HG03439 (cell line): ENCODE results near the gene NHLH2.

Source experiments
- ATAC-seq: cut with Tn5 transposase; IDR thresholded peaks from one replicate; pipeline ENCODE4 v1.9.1; 2021; ENCODE audit warnings: mild to moderate bottlenecking, moderate library complexity; ENCODE audit not compliant: unreplicated experiment

The NHLH2 gene

GRCh38 chr1:115838431-115839028 is 2.4 kb downstream of the NHLH2 start:
- ATAC-seq = no peak

DNA sequence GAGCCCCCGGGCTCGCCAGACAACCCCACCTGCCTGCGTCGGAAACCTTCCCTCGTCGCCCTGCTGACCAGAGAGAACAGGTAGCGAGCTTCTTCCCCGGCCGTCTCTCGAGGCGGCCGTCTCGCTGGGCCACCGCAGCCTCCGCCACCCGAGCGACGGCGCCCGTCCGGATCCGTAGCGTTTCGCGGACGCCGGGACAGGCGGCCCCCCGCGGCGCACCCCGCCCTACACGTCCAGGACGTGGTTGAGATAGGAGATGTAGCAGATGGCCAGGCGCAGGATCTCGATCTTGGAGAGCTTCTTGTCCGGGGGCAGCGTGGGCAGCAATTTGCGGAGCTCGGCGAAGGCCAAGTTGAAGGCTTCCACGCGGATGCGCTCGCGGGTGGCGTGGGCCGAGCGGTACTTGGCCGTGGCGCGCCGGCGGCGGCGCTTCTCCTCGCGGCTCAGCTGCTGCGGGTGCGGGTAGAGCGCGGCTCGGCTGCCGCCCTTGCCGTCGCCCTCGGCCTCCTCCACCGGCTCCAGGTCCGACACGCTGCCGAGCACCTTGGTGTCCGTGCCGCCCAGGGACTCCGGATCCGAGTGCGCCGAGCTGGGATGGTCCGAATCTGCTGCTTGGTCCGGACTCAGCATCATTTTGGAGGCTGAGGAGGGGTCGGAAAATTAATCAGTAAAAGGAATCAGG is 3.0 kb downstream of the NHLH2 start:
- no peak for ATAC-seq

DNA sequence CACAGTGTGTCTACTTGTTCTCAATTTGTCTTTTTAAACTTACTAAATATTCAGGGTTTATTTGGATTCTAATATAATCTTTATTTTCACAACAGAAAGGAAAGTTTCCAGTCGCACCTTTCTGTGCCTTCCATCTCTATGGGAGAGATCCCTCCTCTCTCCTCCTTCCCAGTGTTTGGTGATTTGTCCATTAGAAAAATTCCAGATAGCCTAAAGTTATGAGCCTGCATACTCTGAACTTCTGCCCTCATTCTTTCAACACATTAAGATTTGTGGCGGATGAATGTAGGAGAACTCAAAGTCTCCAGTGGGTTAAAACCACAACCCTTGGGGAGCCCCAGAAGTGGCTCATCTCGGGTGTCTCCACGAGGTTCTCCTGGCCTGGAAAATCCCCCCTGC is 3.6 kb downstream of the NHLH2 start:
- ATAC-seq = no peak

- no peak for ATAC-seq
Measured at GRCh38 chr1:115833856-115834255, 7.1 kb downstream of the NHLH2 start.

- no peak for ATAC-seq
Measured at GRCh38 chr1:115832651-115833050, 8.3 kb downstream of the NHLH2 start.

GRCh38 chr1:115830963-115831362 is 10.0 kb downstream of the NHLH2 start:
- no peak for ATAC-seq

DNA sequence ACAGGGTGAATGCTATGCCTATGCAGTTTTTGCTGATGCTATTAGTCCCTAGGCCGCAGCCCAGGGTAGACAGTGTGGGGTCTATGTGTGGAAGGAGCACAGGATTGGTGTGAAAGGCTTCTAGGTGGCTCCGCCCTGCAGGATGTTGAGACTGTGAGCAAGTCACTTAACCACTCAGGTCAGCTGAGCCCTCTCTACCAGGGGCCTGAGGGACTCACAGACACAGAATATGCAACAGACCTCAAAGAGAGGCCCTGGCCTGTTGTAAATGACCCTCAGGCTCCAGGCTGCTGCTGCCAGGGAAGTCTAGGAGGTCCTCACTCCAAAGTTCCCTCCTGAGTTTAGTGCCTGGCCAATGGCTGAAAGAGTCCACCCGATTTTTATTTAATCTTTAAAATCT is 11.0 kb downstream of the NHLH2 start:
- no peak for ATAC-seq

DNA sequence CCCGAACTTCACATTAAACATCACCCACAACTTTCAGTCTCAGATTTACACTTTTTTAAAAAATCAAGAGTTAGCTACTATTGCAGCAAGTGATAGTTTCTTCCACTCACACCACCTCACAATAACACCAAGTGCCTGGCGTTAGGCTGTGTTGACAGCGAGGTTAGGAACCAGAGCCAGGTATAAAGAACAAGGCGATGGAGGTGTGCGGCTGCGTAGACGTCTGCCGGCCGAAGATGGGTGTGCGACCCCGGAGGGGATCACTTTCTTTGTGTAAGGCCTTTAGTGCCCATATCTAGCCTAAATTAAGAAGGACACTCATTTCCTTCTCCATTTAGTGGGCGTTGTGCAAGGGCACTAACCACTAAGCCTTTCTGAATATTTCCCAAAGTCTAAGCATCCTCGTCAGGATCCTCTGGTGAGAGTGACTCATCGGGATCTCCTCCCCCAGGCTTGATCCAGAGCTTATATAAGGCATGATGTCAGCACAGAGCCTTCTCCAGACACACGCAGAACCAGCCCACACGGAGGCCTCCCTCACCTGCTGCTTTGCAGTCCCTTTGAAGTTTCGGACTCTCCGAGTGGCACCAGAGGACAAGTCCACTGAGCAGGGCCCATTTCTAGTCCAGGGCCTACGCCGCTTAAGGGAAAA is 11.8 kb downstream of the NHLH2 start:
- no peak for ATAC-seq

DNA sequence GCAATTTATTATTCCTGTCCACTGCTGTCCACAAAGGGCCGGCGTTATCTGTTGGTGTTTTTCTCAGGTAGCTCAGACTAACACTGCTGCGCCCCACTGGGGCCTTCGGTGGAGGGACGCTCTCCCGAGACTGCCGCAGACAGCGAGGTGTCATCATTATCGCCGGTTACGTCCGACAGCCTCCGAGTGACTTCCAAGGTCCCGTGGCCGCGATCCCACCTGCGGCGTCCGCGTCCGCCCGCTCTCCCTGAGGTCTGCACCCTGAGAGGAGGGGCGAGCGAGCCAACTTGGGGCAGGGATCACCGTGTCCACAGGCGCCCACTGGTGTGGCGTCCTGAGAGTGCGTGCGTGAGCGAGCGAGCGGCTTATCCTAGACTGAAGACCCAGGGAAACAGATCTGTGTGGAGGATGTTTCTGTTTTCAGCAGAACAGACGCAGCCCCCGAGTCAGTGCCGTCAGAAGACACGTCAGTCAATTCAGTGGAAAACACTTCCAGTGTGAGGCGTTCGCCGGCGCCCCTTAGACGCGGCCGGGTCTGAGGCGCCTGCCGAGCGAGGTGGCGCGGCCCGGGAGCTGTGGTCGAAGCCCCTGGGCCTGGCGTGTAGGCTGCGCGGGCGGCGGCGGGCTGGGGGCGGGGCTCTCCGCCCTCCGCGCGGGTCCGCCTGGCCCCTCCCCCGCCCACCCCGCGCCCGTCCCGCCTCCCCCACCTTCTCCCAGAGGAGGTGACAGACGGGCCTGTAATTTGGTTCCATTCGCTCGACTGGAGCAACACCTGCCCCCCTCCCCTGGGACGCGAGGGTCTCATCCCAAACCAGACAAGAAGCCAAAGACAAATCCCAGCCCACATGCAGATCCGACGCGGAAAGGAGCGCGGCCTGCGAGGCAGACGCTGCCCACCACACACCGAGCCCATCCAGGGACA is 12.6 kb downstream of the NHLH2 start:
- ATAC-seq = no peak

DNA sequence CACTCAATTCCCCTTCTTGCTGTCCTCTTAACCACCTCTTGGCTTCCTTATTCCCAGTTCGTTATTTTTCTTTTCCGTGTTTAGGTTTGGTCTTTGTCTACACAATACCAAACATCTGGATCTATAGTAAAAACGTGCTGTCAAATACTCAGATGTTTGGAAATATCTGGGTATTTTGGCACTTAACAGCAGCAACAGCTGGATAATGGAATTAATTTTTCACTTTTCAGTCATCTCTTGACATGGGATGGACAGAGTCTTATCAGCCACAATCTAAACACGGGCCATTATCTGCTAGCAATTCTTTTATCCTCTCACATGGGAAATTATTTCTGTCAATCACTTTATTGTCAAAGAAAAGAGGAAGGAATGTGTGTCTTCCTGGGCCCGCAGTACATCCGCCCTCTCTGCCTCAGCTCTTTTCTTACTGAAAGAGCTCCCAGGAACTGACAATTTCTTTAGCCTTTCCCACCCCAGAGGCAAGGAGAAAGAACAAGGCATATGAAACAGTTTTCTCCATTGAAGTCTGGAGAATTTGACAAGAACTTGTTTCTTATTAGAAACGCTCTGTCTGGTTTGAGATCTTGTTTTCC is 13.4 kb downstream of the NHLH2 start:
- no peak for ATAC-seq

DNA sequence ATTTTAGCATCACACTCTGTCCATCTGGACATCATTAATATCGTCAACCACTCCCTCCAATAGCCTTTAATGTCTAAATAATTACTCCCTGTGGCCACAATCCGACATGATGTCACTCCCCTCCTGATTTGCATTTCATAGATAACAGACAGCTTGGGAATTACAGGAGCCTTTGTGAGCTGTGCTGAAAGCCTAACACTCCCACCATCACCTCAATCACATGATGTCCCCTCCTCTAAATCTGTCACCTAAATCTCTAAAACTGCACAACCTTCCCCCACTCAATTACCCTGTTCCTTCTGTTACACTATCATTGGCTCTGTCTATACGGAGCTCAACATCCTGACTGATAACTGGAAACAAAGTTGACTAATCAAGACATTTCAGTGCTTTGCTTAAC is 14.3 kb downstream of the NHLH2 start:
- no peak for ATAC-seq

DNA sequence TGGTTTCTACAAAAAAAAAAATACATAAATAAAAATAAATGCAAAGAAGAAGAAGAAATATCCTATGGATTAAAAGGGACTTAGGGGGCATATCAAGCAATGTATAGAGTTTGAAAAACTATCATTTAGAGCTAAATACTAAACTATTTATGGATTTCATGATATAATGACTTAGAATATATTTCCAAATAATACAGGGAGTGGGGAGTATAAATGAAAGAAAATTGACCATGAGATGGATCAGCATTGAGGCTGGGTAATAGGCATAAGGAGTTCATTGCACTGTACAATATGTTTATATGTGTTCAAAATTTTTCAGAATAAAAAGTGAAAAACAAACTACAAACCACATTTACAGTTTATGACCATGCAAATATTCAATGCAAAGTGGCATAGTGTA is 18.8 kb downstream of the NHLH2 start:
- no peak for ATAC-seq

DNA sequence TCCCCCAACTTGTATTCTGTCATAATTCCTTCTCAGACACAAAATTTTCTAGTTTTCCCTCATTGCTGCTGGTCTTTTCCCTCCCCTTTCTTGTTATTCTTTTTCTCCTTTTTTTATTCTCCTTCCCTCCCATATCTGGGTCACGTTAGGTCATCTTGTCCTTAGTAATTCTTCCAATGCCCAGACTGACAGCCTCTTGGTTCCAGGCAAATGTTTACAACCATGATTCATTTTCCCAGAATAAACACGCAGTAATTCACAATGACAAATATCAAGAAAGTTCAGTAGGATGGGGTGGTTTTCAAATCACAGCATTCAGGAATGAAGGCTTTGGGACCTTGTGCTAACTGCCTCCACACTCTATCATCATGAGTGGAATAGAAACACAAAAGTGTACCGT is 25.2 kb downstream of the NHLH2 start:
- no peak for ATAC-seq

DNA sequence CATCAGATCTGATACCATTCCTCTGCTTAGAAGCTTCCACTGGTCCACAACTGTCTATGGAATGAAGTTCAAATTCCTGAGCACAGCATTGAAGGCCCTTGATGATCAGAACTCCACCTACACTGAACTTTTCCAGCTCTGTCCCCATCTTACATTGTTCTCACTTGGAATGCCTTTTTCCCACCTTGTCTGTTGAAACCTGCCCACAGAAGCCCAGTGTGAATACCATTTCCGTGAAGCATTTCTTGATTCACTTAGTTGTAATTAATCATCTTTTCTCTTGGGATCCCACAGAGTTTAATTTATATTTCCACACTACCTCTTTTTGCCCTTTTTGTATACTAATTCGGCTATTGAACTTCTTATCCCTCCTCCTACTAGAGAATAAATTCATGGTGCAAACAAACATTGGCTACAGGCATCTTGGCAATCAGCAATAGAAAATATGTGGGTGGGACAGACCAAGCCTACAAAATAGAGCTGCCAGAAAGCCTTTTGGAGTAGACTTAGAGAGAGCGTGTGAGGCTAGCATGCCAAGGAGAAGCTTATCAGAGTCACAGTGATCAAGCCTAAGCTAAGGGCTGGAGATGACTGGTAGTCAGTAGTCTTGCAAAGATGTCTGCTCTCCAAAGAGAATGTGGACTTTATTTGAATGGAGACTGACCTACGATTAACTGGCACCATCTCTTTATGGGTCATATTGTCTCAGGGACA is 26.1 kb downstream of the NHLH2 start:
- ATAC-seq = no peak

DNA sequence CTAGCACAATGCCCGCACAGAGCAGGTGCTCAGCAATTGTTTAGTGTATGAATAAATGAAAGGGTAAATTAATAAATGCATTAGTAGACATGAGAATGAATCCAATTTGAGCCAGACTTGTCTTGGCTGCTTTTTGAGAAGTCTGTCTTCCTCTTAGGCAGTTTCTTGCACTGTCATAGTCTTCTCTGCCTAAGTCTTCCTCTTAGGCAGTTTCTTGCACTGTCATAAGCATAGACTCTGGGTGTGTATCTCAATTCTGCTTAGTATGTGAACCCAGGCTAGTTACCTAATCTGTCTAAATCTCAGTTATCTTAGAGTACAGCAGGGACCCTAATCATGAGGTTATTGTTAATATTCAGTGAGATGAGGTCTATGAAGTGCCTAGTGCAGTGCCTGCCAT is 27.2 kb downstream of the NHLH2 start:
- ATAC-seq = no peak

DNA sequence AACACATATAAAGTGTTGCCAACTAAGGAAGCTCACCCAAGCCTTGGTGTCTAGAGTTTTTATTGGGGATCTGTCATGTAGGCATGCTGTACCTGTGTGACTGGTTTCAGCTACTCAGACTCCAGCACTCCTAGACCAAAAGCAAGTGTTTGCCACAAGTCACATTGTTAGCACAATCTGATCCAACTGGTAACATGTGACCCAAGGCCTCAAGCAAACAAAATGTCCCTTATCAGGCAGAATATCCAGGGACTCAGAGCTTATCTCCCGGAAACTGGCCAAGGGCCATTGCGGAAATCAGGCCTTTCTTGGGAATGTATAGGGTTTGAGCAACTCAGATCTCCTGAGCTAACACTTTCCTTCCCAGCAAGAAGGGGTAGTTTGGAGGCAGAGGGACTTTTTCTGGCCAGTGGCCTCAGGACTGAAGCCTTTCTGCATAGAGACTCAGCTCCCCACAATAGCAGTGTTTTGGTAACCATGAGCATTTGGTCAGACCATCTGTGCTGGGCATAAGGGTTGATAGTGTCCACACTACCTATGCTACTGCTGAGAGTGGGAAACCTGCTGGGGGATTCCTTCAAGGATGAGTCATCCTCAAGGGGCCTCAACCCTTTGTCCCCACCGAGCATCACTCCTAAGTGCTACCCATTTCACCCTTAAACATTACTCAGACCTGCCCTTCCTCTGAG is 29.6 kb downstream of the NHLH2 start:
- no peak for ATAC-seq

DNA sequence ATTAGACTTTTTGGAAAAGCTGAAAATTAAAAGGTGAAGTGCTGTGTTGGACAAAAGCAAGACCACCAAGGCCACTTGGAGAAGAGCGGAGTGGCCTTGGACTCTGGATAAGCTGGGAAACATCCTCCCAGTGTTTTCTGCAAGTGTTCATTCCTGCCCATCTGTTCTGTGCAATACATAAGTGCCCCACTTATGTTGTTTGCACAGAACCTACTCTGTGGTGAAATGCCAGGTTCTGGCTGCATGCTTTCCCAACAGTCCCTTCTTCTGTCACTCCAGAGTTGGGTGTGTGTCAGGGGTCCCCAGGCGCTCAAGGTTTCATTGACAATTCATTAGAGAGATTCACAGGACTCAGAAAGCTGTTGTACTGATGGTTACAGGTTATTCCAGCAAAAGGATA is 30.3 kb downstream of the NHLH2 start:
- ATAC-seq = no peak

DNA sequence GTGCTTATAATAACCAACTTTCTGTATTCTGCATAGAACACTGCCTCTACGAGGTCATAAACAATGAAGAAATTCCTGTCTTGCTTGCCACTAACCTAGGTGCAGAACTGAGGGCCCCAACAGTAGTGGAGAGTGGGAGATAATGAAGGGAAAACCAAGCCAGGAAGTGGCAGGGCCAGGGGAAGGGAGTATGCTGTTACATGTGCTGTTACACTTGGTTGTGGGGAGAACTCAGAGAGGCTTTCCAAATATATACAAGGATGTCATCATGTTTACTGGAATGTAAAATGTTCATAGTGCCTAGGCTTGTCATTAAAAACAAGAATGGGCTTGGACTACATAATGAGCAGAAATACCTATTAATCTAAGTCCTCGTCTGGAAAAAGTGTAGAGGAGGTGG is 31.1 kb downstream of the NHLH2 start:
- no peak for ATAC-seq

DNA sequence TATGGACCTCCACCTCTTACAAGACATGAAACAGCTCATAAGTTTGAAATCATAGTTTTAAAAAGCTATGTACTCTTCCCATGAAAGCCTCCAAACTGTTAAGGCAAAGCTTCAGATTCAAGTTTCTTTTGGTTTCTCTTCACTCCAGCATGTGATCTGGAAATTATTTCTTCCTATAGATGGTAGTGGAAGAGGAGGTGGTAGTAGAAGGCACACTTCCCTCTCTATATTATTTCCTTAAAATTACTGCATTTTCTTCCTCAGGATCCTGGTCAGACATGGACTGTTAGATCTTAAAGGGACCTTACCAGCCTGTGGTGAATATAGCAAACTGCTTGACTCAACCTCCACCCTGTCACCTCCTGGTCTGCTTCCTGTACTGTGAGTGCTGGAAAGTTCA is 31.9 kb downstream of the NHLH2 start:
- no peak for ATAC-seq

- ATAC-seq = no peak
Measured at GRCh38 chr1:115807723-115808122, 33.2 kb downstream of the NHLH2 start.
